Measurements from ENCODE around the gene PNMA8B. TPM values are rescaled to one million over a fixed set of nuclear protein-coding genes. Genes with fewer than 3 reads are reported as not detected.

PNMA8B gene
- total and polyA plus RNA-seq, 2 experiments from 2014 or later = 4.1 to 13.5 TPM

DNA sequence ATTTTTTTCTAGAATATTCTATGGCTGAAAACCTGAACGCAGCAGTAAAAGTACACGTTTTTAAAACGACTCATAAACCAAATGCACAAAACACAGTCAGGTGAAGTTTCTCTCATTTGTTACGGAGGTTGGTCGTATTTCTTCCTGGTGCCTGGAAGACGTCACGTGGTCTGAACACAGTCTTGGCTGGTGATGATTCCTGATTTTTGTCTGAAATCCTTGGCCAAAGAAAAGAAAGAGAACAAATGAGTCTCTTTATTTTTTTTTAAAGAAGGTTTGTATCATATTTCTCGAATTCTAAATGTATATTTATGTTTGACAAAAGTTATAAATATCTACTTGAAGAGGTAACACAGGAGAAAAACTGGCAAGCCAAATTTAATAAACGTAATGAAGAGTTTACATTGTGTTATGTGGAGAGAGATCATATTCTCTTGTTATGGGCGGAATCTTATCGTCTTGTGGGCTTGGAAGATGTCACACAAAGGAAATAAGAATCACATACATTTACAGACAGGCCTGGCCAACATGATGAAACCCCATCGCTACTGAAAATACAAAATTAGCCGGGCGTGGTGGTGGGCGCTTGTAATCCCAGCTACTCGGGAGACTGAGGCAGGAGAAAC lies 14.3 kb downstream of the PNMA8B start:
- no peaks in the 10 kb centered on the region for H3K9me3 ChIP-seq (ENCODE audit: low read depth)
- H3K4me1 ChIP-seq (ENCODE audit: low read depth) = peaks cover 13% of the 10 kb centered on the region
- TF ChIP-seq, protein P1, sequence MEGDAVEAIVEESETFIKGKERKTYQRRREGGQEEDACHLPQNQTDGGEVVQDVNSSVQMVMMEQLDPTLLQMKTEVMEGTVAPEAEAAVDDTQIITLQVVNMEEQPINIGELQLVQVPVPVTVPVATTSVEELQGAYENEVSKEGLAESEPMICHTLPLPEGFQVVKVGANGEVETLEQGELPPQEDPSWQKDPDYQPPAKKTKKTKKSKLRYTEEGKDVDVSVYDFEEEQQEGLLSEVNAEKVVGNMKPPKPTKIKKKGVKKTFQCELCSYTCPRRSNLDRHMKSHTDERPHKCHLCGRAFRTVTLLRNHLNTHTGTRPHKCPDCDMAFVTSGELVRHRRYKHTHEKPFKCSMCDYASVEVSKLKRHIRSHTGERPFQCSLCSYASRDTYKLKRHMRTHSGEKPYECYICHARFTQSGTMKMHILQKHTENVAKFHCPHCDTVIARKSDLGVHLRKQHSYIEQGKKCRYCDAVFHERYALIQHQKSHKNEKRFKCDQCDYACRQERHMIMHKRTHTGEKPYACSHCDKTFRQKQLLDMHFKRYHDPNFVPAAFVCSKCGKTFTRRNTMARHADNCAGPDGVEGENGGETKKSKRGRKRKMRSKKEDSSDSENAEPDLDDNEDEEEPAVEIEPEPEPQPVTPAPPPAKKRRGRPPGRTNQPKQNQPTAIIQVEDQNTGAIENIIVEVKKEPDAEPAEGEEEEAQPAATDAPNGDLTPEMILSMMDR (IDR thresholded peaks at IDR 0.05; ENCODE audit: low read depth, low read length) = no peak
- no peaks in the 10 kb centered on the region for H3K27me3 ChIP-seq
- H3K36me3 ChIP-seq = no peaks in the 10 kb centered on the region
- peak overlapping the region; percentile 67 for H3K27ac ChIP-seq
- no peak overlapping the region for H3K4me3 ChIP-seq
- DNase-seq (ENCODE audit: low read depth in 1 of 2, low spot score in 1 of 2) = peak in 1 of 2 donors; percentile 73

DNA sequence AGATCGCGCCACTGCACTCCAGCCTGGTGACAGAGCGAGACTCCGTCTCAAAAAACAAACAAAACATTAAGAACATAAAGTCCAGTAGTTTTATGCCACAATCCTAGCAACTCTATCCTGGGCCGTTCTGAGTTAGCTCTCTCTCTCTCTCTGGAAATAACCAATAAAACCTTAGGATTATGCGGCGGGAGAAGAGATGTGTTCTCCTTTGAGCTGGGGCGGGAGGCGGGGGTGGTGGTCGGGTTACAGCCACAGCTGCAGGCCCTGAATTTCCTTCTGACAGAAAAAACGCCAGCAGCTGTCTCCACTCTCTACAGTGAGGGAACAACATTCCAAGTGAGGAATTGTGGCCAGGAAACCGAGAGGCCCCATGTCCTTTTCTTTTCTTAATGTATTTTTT lies 15.3 kb downstream of the PNMA8B start:
- Histone ChIP-seq H3K27me3 (no peaks in the 10 kb centered on the region), H3K4me1 (ENCODE audit: low read depth) (peaks cover 13% of the 10 kb centered on the region), H3K9me3 (ENCODE audit: low read depth) (no peaks in the 10 kb centered on the region), H3K36me3 (no peaks in the 10 kb centered on the region), H3K4me3 (no peak overlapping the region), H3K27ac (peak overlapping the region; percentile 67)
- peak; percentile 68 to 89 for DNase-seq (ENCODE audit: low read depth in 1 of 2, low spot score in 1 of 2)
- TF ChIP-seq, protein P1 (IDR thresholded peaks at IDR 0.05; ENCODE audit: low read depth, low read length) = no peak

DNA sequence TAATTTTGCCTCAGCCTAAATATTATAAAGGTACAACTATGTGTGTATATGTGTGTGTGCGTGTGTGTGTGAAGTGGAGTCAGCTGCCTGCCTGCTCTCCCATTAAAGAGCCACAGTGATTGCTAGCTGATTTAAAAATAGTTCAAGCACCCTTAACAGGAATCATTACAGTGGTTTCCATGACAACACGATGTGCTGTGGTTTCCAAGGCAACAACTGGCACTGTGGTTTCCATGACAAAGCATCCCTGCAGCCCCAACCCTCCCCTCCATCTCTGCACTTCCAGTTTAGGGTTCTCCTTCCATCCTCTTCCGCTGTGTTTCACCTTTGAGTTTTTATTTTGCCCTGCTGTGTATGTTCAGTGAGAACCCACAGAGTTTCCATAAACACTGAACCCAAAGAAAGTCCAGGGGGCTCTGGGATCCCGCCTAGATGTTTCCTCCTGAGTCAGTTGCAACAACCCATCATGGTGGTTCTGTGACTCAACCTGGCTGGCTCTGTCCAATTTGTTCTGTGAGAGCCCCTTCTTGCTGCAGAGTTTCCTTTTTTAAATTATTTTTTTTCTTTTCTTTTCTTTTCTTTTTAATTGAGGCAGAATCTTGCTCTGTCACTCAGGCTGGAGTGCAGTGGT lies 17.2 kb downstream of the PNMA8B start:
- H3K9me3 ChIP-seq (ENCODE audit: low read depth) = no peaks in the 10 kb centered on the region
- peaks cover 13% of the 10 kb centered on the region for H3K4me1 ChIP-seq (ENCODE audit: low read depth)
- no peaks in the 10 kb centered on the region for H3K27me3 ChIP-seq
- peak overlapping the region; percentile 51 for H3K27ac ChIP-seq
- no peaks in the 10 kb centered on the region for H3K36me3 ChIP-seq
- H3K4me3 ChIP-seq = no peak overlapping the region
- DNase-seq (ENCODE audit: low read depth in 1 of 2, low spot score in 1 of 2) = peak in 1 of 2 donors; percentile 62
- TF ChIP-seq, protein P1 (IDR thresholded peaks at IDR 0.05; ENCODE audit: low read depth, low read length) = no peak

DNA sequence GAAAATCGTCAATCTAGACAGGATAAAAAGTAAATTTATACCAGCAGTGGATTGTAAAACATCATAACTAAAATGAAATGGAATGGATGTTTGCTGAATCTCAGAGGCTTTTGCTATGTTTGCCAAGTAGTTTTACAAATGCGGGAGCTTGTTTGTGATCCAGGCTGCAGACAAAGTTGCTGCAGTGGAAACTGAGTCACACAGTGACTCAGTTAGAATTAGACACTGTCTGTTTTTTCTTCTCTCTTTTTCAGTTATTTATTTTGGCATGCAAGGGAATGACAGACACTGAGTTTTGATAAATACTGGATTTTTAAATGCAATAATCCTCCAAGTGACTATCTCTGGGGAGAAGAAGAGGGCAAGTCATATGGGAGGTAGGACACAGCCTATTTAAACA lies 19.7 kb downstream of the PNMA8B start:
- no peak for DNase-seq (ENCODE audit: low read depth in 1 of 2, low spot score in 1 of 2)
- Histone ChIP-seq H3K9me3 (ENCODE audit: low read depth) (no peaks in the 10 kb centered on the region), H3K27me3 (no peaks in the 10 kb centered on the region), H3K4me1 (ENCODE audit: low read depth) (peaks cover 9% of the 10 kb centered on the region), H3K36me3 (no peaks in the 10 kb centered on the region), H3K4me3 (no peak overlapping the region), H3K27ac (no peak overlapping the region)
- TF ChIP-seq, protein P1 (IDR thresholded peaks at IDR 0.05; ENCODE audit: low read depth, low read length) = no peak

DNA sequence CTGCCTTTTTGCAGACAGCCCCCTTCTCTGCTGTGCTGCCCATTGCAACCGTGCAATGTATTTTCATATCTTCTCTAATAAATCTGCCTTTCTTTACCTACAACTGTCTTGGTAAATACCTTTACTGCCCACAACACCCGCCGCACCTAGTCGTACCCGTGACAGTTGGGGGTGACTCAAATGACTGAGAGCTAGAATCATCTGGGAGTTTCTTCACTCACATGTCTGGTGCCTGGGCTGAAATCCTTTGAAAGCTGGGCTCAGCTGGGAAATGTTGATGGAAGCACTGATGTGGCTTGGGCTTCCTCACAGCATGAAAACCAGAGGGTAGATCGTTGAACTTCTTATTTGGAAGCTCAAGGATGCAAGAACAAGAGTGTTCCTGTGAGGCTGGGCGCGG lies 21.5 kb downstream of the PNMA8B start:
- H3K27ac ChIP-seq = no peak overlapping the region

More for the DNA sequence above, 21.5 kb downstream of the PNMA8B start:
- Histone ChIP-seq H3K4me1 (ENCODE audit: low read depth) (peaks cover 13% of the 10 kb centered on the region), H3K27me3 (no peaks in the 10 kb centered on the region), H3K4me3 (no peak overlapping the region), H3K9me3 (ENCODE audit: low read depth) (no peaks in the 10 kb centered on the region), H3K36me3 (no peaks in the 10 kb centered on the region)
- TF ChIP-seq, protein P1 (IDR thresholded peaks at IDR 0.05; ENCODE audit: low read depth, low read length) = no peak
- no peak for DNase-seq (ENCODE audit: low read depth in 1 of 2, low spot score in 1 of 2)

Data from cardiac muscle cell (in vitro differentiated cells and primary cell).